HepG2 (cell line): ENCODE data around the gene BICRAL. TPM values are rescaled to one million over a fixed set of nuclear protein-coding genes. Genes with fewer than 3 reads are reported as not detected.

Source experiments
- ATAC-seq: fragments of 200-7000 bp; cut with Tn5 transposase; 3 replicates; pipeline ENCODE4 v1.9.1; 2020; ENCODE audit warnings: mild to moderate bottlenecking, moderate library complexity
- BruUV-seq: library from RNA; stranded (reverse); fragments of 400-500 nt; replicated peaks from 2 replicates; lab custom pipeline; 2021; lab: Mats Ljungman, UMichigan
- CTCF ChIA-PET: fragments of 300-600 bp; formaldehyde crosslinking; extraction: SDS; loops from one replicate; lab custom pipeline; 2021; ENCODE audit warnings: low total read pairs, inconsistent platforms, low intra/inter-chr PET ratio; lab: Yijun Ruan, JAX
- POLR2A ChIA-PET: fragments of 350-600 bp; sonication (Branson Sonifier 250); formaldehyde crosslinking; loops from one replicate; lab custom pipeline; 2020; ENCODE audit warnings: antibody characterized with exemption, inconsistent platforms; lab: Yijun Ruan, JAX
- DNase-seq: peaks from one replicate; pipeline ENCODE4 v3.0.0-alpha.2; 2015; ENCODE audit warnings: low spot score
- FAIRE-seq: peaks from 3 replicates; lab custom pipeline; 2011; peaks lifted over from hg19 to GRCh38; lab: Jason Lieb, UNC
- H2AFZ ChIP-seq: one replicate; pipeline ENCODE4 v1.6.1; 2011; ENCODE audit warnings: low read length, inconsistent platforms
- H3K27ac ChIP-seq: fragments of 300-600 bp; 3 replicates; pipeline ENCODE4 v1.8.0; 2011; ENCODE audit warnings: mixed run types, mild to moderate bottlenecking, mixed read lengths, low read length, inconsistent platforms; ENCODE audit not compliant: insufficient read depth; ENCODE audit errors: extremely low read length
- H3K27me3 ChIP-seq, 2 experiments: fragments of 200-600 bp in 1 of 2; 2 replicates in 1 of 2; 3 replicates in 1 of 2; pipeline versions ENCODE4 v1.6.0 to v1.8.0; 2011; ENCODE audit warnings: low read length in 2 of 2, mild to moderate bottlenecking in 2 of 2, moderate library complexity in 2 of 2, inconsistent platforms in 1 of 2; ENCODE audit not compliant: insufficient read depth in 2 of 2, control insufficient read depth in 1 of 2
- H3K36me3 ChIP-seq, 2 experiments: fragments of 200-600 bp in 1 of 2; replicated peaks in 1 of 2; 2 replicates in 1 of 2; 3 replicates in 1 of 2; pipeline versions ENCODE4 v1.5.1 to v1.8.0; 2011; ENCODE audit warnings: low read length in 2 of 2, inconsistent platforms in 1 of 2; ENCODE audit not compliant: insufficient read depth in 2 of 2, control insufficient read depth in 1 of 2
- H3K4me1 ChIP-seq: 2 replicates; pipeline ENCODE4 v1.5.1; 2012; ENCODE audit warnings: low read length, inconsistent platforms; ENCODE audit not compliant: insufficient read depth
- H3K4me2 ChIP-seq: 2 replicates; pipeline ENCODE4 v1.6.0; 2011; ENCODE audit warnings: low read depth, low read length, inconsistent platforms
- H3K4me3 ChIP-seq, 3 experiments: fragments of 200-600 bp in 1 of 3; sonication (generic), shearing (Covaris generic) in 1 of 3; replicated peaks in 1 of 3; 2 replicates each; pipeline ENCODE4 v1.5.1; 2011 to 2016; ENCODE audit warnings: low read length in 3 of 3, inconsistent platforms in 2 of 3, low read depth in 2 of 3, mild to moderate bottlenecking in 2 of 3, control low read depth in 1 of 3, mixed read lengths in 1 of 3; ENCODE audit not compliant: insufficient read depth in 1 of 3
- H3K79me2 ChIP-seq: one replicate; pipeline ENCODE4 v1.6.1; 2011; ENCODE audit warnings: low read length, inconsistent platforms; ENCODE audit not compliant: insufficient read depth
- H3K9ac ChIP-seq: 2 replicates; pipeline ENCODE4 v1.6.0; 2011; ENCODE audit warnings: mild to moderate bottlenecking, low read depth, low read length, inconsistent platforms; ENCODE audit not compliant: insufficient read depth
- H3K9me3 ChIP-seq: 2 replicates; pipeline ENCODE4 v1.5.1; 2012; ENCODE audit warnings: mild to moderate bottlenecking, low read length
- H4K20me1 ChIP-seq: 2 replicates; pipeline ENCODE4 v1.6.0; 2011; ENCODE audit warnings: inconsistent platforms, mild to moderate bottlenecking, low read length, moderate library complexity; ENCODE audit not compliant: insufficient read depth
- HOXA9 ChIP-seq: sonication (generic); formaldehyde crosslinking; IDR thresholded peaks from 2 replicates; pipeline ENCODE4 v1.8.1; 2022; ENCODE audit warnings: missing genetic modification reagents, mild to moderate bottlenecking, moderate library complexity, borderline replicate concordance
- MAF1 ChIP-seq: sonication (generic); formaldehyde crosslinking; IDR thresholded peaks from 2 replicates; pipeline ENCODE4 v1.5.0; 2020; ENCODE audit warnings: missing genetic modification reagents, borderline replicate concordance
- MED13 ChIP-seq: sonication (generic); formaldehyde crosslinking; IDR thresholded peaks from 2 replicates; pipeline ENCODE4 v1.5.0; 2020; ENCODE audit warnings: missing genetic modification reagents
- NR3C1 ChIP-seq: sonication (generic); formaldehyde crosslinking; IDR thresholded peaks from 2 replicates; pipeline ENCODE4 v1.4.0; 2020; ENCODE audit warnings: missing genetic modification reagents
- RARA ChIP-seq: IDR thresholded peaks from 2 replicates; pipeline ENCODE4 v1.6.1; 2016; ENCODE audit warnings: missing genetic modification reagents, missing compliant biosample characterization
- SMC3 ChIP-seq: IDR thresholded peaks from 2 replicates; pipeline ENCODE4 v1.6.1; 2011; ENCODE audit warnings: low read length, improper control_type of control experiment
- TEAD2 ChIP-seq: sonication (generic); formaldehyde crosslinking; IDR thresholded peaks from 2 replicates; pipeline ENCODE4 v1.9.0; 2021; ENCODE audit warnings: missing genetic modification reagents
- ZFP41 ChIP-seq: sonication (generic); formaldehyde crosslinking; IDR thresholded peaks from 2 replicates; pipeline ENCODE4 v1.4.0; 2020; ENCODE audit warnings: mild to moderate bottlenecking, missing genetic modification reagents, borderline replicate concordance
- ZNF256 ChIP-seq: sonication (generic); formaldehyde crosslinking; conservative IDR thresholded peaks from 2 replicates; pipeline ENCODE4 v1.4.0; 2020; ENCODE audit warnings: missing genetic modification reagents
- ZNF782 ChIP-seq: sonication (generic); formaldehyde crosslinking; IDR thresholded peaks from 2 replicates; pipeline ENCODE4 v1.4.0; 2020; ENCODE audit warnings: missing genetic modification reagents, mild to moderate bottlenecking, borderline replicate concordance
- ZSCAN25 ChIP-seq: sonication (generic); formaldehyde crosslinking; IDR thresholded peaks from 2 replicates; pipeline ENCODE4 v1.8.0; 2022; ENCODE audit warnings: mild to moderate bottlenecking, missing genetic modification reagents
- WGBS: methylation state at CpG from one replicate; pipeline ENCODE4 v1.1.6; 2017; ENCODE audit warnings: low lambda C conversion rate; 5-methylcytosine and 5-hydroxymethylcytosine counted together
- in situ Hi-C: cut with HindIII; loops from 2 replicates; pipeline ENCODE4 v1.10.0; 2017; ENCODE audit warnings: low pct_unique_long_range_greater_than_20kb; ENCODE audit not compliant: extremely low pct_ligation_motif_present
- intact Hi-C: fragments of 100-400 bp; cut with micrococcal nuclease; formaldehyde crosslinking; loops from one replicate; pipeline ENCODE4 v1.10.0; 2022; ENCODE audit not compliant: unreplicated experiment
- polyA plus RNA-seq, 8 experiments: library from polyadenylated mRNA; depleted of rRNA in 3 of 8; stranded (reverse) in 7 of 8; unstranded in 1 of 8; fragments of >200 nt; fragmentation: Illumina TruSeq in 4 of 8; extraction: Trizol in 4 of 8; gene quantifications; 2 replicates each; pipeline versions ENCODE4 v1.2.1 to v1.2.3, GENCODE V29; 2011 to 2016; ENCODE audit warnings: low read depth in 4 of 8, missing spikeins in 1 of 8, mixed read lengths in 1 of 8; ENCODE audit not compliant: insufficient read depth in 1 of 8
- total RNA-seq, 5 experiments: library from RNA; depleted of rRNA; stranded (reverse); fragments of >200 nt; fragmentation: Illumina TruSeq; extraction: Trizol; gene quantifications; 2 replicates each; pipeline ENCODE4 v1.2.3, GENCODE V29; 2016; ENCODE audit warnings: low read depth in 1 of 5
- TF ChIP-seq, protein P1 (sequence below): sonication (generic); formaldehyde crosslinking; IDR thresholded peaks from 2 replicates; pipeline ENCODE4 v1.9.0; 2021; ENCODE audit warnings: missing genetic modification reagents, borderline replicate concordance
- TF ChIP-seq, protein P2 (sequence below): sonication (generic); formaldehyde crosslinking; IDR thresholded peaks from 2 replicates; pipeline ENCODE4 v1.4.0; 2020; ENCODE audit warnings: missing genetic modification reagents, borderline replicate concordance
- TF ChIP-seq, protein P3 (sequence below): sonication (generic); formaldehyde crosslinking; IDR thresholded peaks from 2 replicates; pipeline ENCODE4 v1.4.0; 2020; ENCODE audit warnings: missing genetic modification reagents
- TF ChIP-seq, protein P4 (sequence below): sonication (generic); formaldehyde crosslinking; IDR thresholded peaks from 2 replicates; pipeline ENCODE4; 2020; ENCODE audit warnings: missing genetic modification reagents, mild to moderate bottlenecking, borderline replicate concordance

Gene BICRAL
- total and polyA plus RNA-seq, 2 of the 13 experiments (the other 11 are each of a cell fraction or from before 2014, with no cell fraction given): 5.0 to 13.5 TPM

DNA sequence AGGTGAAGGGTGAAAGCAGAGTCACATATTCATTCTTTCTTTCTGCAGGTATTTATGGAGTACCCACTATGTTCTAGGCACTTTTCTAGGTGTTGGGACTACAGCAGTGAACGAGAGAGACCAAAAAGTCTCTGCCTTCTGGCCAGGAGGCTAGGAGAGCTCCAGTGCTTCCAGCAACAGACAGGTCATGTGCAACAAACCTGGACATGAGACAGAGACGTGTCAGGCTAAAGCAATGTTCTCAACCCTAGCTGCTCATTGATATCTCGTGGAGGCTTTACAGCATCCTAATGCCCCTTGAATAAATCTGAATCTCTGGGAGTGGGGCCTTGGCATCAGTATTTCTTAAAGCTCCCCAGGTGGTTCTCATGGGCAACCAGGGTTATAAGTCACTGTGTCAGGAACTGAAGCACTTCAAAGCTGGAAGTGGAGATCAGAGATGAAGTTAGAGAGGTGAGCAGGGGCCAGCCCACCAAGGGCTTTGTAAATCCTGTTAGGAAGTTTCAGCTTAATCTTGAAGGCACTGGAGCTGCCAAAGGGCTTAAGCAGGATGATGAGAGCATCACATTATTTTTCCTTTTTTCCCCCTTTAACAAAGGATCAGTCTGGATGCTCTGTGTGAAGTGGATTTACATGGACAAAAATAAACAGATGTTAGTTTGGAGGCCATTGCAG lies 23.0 kb upstream of the BICRAL start:
- DNase-seq (no peak), ATAC-seq (no peak), FAIRE-seq (no peak)
- in situ Hi-C loops: no loop called here
- Histone ChIP-seq H3K4me3 (no peak overlapping the region), H3K27ac (no peak overlapping the region), H3K9me3 (no peaks in the 10 kb centered on the region), H3K79me2 (no peaks in the 10 kb centered on the region), H2AFZ (no peak overlapping the region), H3K4me1 (no peaks in the 10 kb centered on the region), H3K27me3 (no peaks in the 10 kb centered on the region), H3K4me2 (no peak overlapping the region), H3K9ac (no peak overlapping the region), H4K20me1 (no peaks in the 10 kb centered on the region), H3K36me3 (peaks cover 4 to 5% of the 10 kb centered on the region in 2 experiments; a peak in 2 of 5 replicates)
- WGBS: 89% methylated on average over 3 of the region's 3 CpGs
- ChIA-PET CTCF (no interaction called here), POLR2A (interaction anchor here (2.3 kb wide), 1 partner anchor 23 kb away, joined by 10 read pairs; the partner anchor contains the start of gene BICRAL)
- no TSS peak for BruUV-seq
- intact Hi-C loops: no loop called here
- TF ChIP-seq HOXA9: no peak
- no peak for TF ChIP-seq ZSCAN25 (CRISPR knock-in tag)
- no peak for TF ChIP-seq TEAD2 (CRISPR knock-in tag)
- TF ChIP-seq SMC3: no peak
- TF ChIP-seq, protein P1, sequence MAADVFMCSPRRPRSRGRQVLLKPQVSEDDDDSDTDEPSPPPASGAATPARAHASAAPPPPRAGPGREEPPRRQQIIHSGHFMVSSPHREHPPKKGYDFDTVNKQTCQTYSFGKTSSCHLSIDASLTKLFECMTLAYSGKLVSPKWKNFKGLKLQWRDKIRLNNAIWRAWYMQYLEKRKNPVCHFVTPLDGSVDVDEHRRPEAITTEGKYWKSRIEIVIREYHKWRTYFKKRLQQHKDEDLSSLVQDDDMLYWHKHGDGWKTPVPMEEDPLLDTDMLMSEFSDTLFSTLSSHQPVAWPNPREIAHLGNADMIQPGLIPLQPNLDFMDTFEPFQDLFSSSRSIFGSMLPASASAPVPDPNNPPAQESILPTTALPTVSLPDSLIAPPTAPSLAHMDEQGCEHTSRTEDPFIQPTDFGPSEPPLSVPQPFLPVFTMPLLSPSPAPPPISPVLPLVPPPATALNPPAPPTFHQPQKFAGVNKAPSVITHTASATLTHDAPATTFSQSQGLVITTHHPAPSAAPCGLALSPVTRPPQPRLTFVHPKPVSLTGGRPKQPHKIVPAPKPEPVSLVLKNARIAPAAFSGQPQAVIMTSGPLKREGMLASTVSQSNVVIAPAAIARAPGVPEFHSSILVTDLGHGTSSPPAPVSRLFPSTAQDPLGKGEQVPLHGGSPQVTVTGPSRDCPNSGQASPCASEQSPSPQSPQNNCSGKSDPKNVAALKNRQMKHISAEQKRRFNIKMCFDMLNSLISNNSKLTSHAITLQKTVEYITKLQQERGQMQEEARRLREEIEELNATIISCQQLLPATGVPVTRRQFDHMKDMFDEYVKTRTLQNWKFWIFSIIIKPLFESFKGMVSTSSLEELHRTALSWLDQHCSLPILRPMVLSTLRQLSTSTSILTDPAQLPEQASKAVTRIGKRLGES: no peak
- TF ChIP-seq, protein P2, sequence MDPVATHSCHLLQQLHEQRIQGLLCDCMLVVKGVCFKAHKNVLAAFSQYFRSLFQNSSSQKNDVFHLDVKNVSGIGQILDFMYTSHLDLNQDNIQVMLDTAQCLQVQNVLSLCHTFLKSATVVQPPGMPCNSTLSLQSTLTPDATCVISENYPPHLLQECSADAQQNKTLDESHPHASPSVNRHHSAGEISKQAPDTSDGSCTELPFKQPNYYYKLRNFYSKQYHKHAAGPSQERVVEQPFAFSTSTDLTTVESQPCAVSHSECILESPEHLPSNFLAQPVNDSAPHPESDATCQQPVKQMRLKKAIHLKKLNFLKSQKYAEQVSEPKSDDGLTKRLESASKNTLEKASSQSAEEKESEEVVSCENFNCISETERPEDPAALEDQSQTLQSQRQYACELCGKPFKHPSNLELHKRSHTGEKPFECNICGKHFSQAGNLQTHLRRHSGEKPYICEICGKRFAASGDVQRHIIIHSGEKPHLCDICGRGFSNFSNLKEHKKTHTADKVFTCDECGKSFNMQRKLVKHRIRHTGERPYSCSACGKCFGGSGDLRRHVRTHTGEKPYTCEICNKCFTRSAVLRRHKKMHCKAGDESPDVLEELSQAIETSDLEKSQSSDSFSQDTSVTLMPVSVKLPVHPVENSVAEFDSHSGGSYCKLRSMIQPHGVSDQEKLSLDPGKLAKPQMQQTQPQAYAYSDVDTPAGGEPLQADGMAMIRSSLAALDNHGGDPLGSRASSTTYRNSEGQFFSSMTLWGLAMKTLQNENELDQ: no peak
- no peak for TF ChIP-seq NR3C1 (CRISPR knock-in tag)
- TF ChIP-seq MED13: no peak
- TF ChIP-seq ZNF256 (CRISPR knock-in tag): no peak
- TF ChIP-seq ZFP41 (CRISPR knock-in tag): no peak
- TF ChIP-seq ZNF782 (CRISPR knock-in tag): no peak
- no peak for TF ChIP-seq RARA
- TF ChIP-seq MAF1: no peak
- TF ChIP-seq, protein P3, sequence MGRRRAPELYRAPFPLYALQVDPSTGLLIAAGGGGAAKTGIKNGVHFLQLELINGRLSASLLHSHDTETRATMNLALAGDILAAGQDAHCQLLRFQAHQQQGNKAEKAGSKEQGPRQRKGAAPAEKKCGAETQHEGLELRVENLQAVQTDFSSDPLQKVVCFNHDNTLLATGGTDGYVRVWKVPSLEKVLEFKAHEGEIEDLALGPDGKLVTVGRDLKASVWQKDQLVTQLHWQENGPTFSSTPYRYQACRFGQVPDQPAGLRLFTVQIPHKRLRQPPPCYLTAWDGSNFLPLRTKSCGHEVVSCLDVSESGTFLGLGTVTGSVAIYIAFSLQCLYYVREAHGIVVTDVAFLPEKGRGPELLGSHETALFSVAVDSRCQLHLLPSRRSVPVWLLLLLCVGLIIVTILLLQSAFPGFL: no peak
- TF ChIP-seq, protein P4, sequence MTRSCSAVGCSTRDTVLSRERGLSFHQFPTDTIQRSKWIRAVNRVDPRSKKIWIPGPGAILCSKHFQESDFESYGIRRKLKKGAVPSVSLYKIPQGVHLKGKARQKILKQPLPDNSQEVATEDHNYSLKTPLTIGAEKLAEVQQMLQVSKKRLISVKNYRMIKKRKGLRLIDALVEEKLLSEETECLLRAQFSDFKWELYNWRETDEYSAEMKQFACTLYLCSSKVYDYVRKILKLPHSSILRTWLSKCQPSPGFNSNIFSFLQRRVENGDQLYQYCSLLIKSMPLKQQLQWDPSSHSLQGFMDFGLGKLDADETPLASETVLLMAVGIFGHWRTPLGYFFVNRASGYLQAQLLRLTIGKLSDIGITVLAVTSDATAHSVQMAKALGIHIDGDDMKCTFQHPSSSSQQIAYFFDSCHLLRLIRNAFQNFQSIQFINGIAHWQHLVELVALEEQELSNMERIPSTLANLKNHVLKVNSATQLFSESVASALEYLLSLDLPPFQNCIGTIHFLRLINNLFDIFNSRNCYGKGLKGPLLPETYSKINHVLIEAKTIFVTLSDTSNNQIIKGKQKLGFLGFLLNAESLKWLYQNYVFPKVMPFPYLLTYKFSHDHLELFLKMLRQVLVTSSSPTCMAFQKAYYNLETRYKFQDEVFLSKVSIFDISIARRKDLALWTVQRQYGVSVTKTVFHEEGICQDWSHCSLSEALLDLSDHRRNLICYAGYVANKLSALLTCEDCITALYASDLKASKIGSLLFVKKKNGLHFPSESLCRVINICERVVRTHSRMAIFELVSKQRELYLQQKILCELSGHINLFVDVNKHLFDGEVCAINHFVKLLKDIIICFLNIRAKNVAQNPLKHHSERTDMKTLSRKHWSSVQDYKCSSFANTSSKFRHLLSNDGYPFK: no peak
